SH-SY5Y (cell line): ENCODE measurements around the gene ANKRD2.

Source experiments
- GATA2 ChIP-seq: IDR thresholded peaks from 2 replicates; pipeline ENCODE4 v1.6.1; 2011; ENCODE audit warnings: mild to moderate bottlenecking, low read depth, low read length
- GATA3 ChIP-seq: IDR thresholded peaks from 2 replicates; pipeline ENCODE4 v1.6.1; 2011; ENCODE audit warnings: low read depth, mild to moderate bottlenecking, low read length, moderate library complexity

- TF ChIP-seq GATA3 (no peak), GATA2 (no peak)
Measured at GRCh38 chr10:97598407-97599271, 26.1 kb downstream of the ANKRD2 start.
